IPS-15b (cell line): ENCODE results near the gene MS4A3.
"Not testable (repeated sequence)": the region's sequence is repeated elsewhere in the genome, so short reads cannot be mapped to it uniquely, and the experiment has no call there.

Experiments
- H3K27me3 ChIP-seq: one replicate; pipeline ENCODE4 v1.6.1; 2013; ENCODE audit warnings: low read length; ENCODE audit not compliant: control insufficient read depth, insufficient read depth
- H3K36me3 ChIP-seq: one replicate; pipeline ENCODE4 v1.6.1; 2013; ENCODE audit warnings: low read length; ENCODE audit not compliant: control insufficient read depth, insufficient read depth
- H3K4me1 ChIP-seq: one replicate; pipeline ENCODE4 v1.6.1; 2013; ENCODE audit warnings: mild to moderate bottlenecking, low read length; ENCODE audit not compliant: control insufficient read depth, insufficient read depth
- H3K4me3 ChIP-seq: one replicate; pipeline ENCODE4 v1.5.1; 2013; ENCODE audit warnings: low read depth, low read length
- H3K9ac ChIP-seq: one replicate; pipeline ENCODE4 v1.6.1; 2013; ENCODE audit warnings: low read depth, mild to moderate bottlenecking, low read length
- H3K9me3 ChIP-seq: one replicate; pipeline ENCODE4 v1.6.1; 2013; ENCODE audit warnings: mild to moderate bottlenecking, low read length; ENCODE audit not compliant: control insufficient read depth, insufficient read depth

The MS4A3 gene

GRCh38 chr11:60097189-60097588 lies 40.7 kb downstream of the MS4A3 start:
- Histone ChIP-seq H3K4me1 (no peaks in the 10 kb centered on the region), H3K27me3 (no peaks in the 10 kb centered on the region), H3K9ac (no peak overlapping the region), H3K4me3 (no peak overlapping the region), H3K36me3 (no peaks in the 10 kb centered on the region), H3K9me3 (no peaks in the 10 kb centered on the region)

GRCh38 chr11:60098508-60098907 lies 42.0 kb downstream of the MS4A3 start:
- Histone ChIP-seq H3K9ac (no peak overlapping the region), H3K36me3 (no peaks in the 10 kb centered on the region), H3K4me3 (no peak overlapping the region), H3K4me1 (no peaks in the 10 kb centered on the region), H3K9me3 (no peaks in the 10 kb centered on the region), H3K27me3 (no peaks in the 10 kb centered on the region)

- Histone ChIP-seq H3K4me1 (no peaks in the 10 kb centered on the region), H3K9me3 (no peaks in the 10 kb centered on the region), H3K27me3 (no peaks in the 10 kb centered on the region), H3K4me3 (no peak overlapping the region), H3K9ac (no peak overlapping the region), H3K36me3 (no peaks in the 10 kb centered on the region)
These were observed 44.1 kb downstream of the MS4A3 start for GRCh38 chr11:60100516-60100915.

GRCh38 chr11:60101368-60101767 lies 44.9 kb downstream of the MS4A3 start:
- H3K36me3 ChIP-seq, H3K4me3 ChIP-seq, H3K9me3 ChIP-seq, H3K4me1 ChIP-seq, H3K27me3 ChIP-seq, H3K9ac ChIP-seq: not testable (repeated sequence)

GRCh38 chr11:60104471-60105115 lies 48.1 kb downstream of the MS4A3 start:
- not testable (repeated sequence) for H3K27me3 ChIP-seq, H3K9ac ChIP-seq, H3K4me1 ChIP-seq, H3K4me3 ChIP-seq, H3K9me3 ChIP-seq, H3K36me3 ChIP-seq

- H3K9ac ChIP-seq, H3K9me3 ChIP-seq, H3K4me3 ChIP-seq, H3K27me3 ChIP-seq, H3K4me1 ChIP-seq, H3K36me3 ChIP-seq: not testable (repeated sequence)
These were observed 52.2 kb downstream of the MS4A3 start for GRCh38 chr11:60108631-60109030.

GRCh38 chr11:60111793-60112192 lies 55.3 kb downstream of the MS4A3 start:
- Histone ChIP-seq H3K27me3 (no peaks in the 10 kb centered on the region), H3K9me3 (no peaks in the 10 kb centered on the region), H3K36me3 (no peaks in the 10 kb centered on the region), H3K9ac (no peak overlapping the region), H3K4me3 (no peak overlapping the region), H3K4me1 (no peaks in the 10 kb centered on the region)

GRCh38 chr11:60116996-60117790 lies 60.7 kb downstream of the MS4A3 start:
- H3K27me3 ChIP-seq = no peaks in the 10 kb centered on the region
- H3K4me3 ChIP-seq = no peak overlapping the region
- peaks cover 6% of the 10 kb centered on the region for H3K4me1 ChIP-seq
- no peak overlapping the region for H3K9ac ChIP-seq
- H3K9me3 ChIP-seq = no peaks in the 10 kb centered on the region
- no peaks in the 10 kb centered on the region for H3K36me3 ChIP-seq

- no peaks in the 10 kb centered on the region for H3K36me3 ChIP-seq
- H3K27me3 ChIP-seq = no peaks in the 10 kb centered on the region
- H3K9me3 ChIP-seq = no peaks in the 10 kb centered on the region
- H3K4me1 ChIP-seq = peaks cover 6% of the 10 kb centered on the region
- no peak overlapping the region for H3K4me3 ChIP-seq
- H3K9ac ChIP-seq = no peak overlapping the region
These were observed 61.9 kb downstream of the MS4A3 start for GRCh38 chr11:60118338-60118737.

- peaks cover 6% of the 10 kb centered on the region for H3K4me1 ChIP-seq
- H3K9ac ChIP-seq = no peak overlapping the region
- H3K4me3 ChIP-seq = no peak overlapping the region
- H3K27me3 ChIP-seq = no peaks in the 10 kb centered on the region
- H3K9me3 ChIP-seq = no peaks in the 10 kb centered on the region
- no peaks in the 10 kb centered on the region for H3K36me3 ChIP-seq
These were observed 63.2 kb downstream of the MS4A3 start for GRCh38 chr11:60119710-60120109.
